Psoas muscle (tissue), 8 donors: ENCODE results near the gene SEPTIN8. TPM values are rescaled to one million over a fixed set of nuclear protein-coding genes. Genes with fewer than 3 reads are reported as not detected.
A peak's percentile ranks its signal among the peaks of the same experiment; 100 is the strongest.

Source experiments
- ATAC-seq, 4 donors: fragments of 200-7000 bp; cut with Tn5 transposase; one replicate each; pipeline ENCODE4 v1.9.1; 2020; ENCODE audit warnings: moderate library complexity in 3 of 4, mild to moderate bottlenecking in 2 of 4
- DNase-seq, 2 donors: peaks; one replicate each; pipeline ENCODE4 v3.0.0-alpha.2; 2020
- H3K27ac ChIP-seq: fragments of 200-600 bp; one replicate; pipeline ENCODE4 v1.8.0; 2022
- H3K27me3 ChIP-seq, 3 donors: fragments of 200-600 bp in 1 of 3; one replicate each; pipeline versions ENCODE4 v1.6.1 to v1.8.0; 2013 to 2022; ENCODE audit warnings: low read length in 2 of 3, mild to moderate bottlenecking in 2 of 3, moderate library complexity in 1 of 3; ENCODE audit not compliant: insufficient read depth in 3 of 3
- H3K36me3 ChIP-seq, 2 donors: fragments of 200-600 bp in 1 of 2; one replicate each; pipeline versions ENCODE4 v1.6.1 to v1.8.0; 2013 to 2022; ENCODE audit warnings: low read depth in 1 of 2, mild to moderate bottlenecking in 1 of 2, moderate library complexity in 1 of 2; ENCODE audit not compliant: insufficient read depth in 1 of 2
- H3K4me1 ChIP-seq: fragments of 200-600 bp; one replicate; pipeline ENCODE4 v1.8.0; 2022
- H3K4me3 ChIP-seq: fragments of 200-600 bp; one replicate; pipeline ENCODE4 v1.8.0; 2022; ENCODE audit warnings: mild to moderate bottlenecking
- H3K9me3 ChIP-seq: fragments of 200-600 bp; one replicate; pipeline ENCODE4 v1.8.0; 2022
- CTCF ChIP-seq: fragments of 200-600 bp; IDR thresholded peaks from one replicate; pipeline ENCODE4 v1.8.0; 2022; ENCODE audit warnings: antibody characterized with exemption
- WGBS, 3 donors: extraction: QIAGEN DNeasy Blood & Tissue Kit; methylation state at CpG; one replicate each; pipeline versions ENCODE4 v1.1.6 to v1.1.7; 2013; 5-methylcytosine and 5-hydroxymethylcytosine counted together
- intact Hi-C, 2 donors: fragments of 100-400 bp; cut with DNase I; formaldehyde crosslinking; loops; one replicate each; pipeline versions ENCODE4 v1.11.0 to v1.14.2; 2022
- polyA plus RNA-seq, 3 donors: library from polyadenylated mRNA; stranded (reverse); fragments of 200-250 nt; gene quantifications; one replicate each; pipeline ENCODE4 v1.2.3, GENCODE V29; 2013
- total RNA-seq, 4 donors: library from RNA; stranded (reverse); fragmentation: NEBNext Ultra II Directional in 2 of 4; extraction: Animal tissue kit (Norgen Biotek cat#: 25700) in 2 of 4; gene quantifications; one replicate each; pipeline versions ENCODE4 v1.2.1 to v1.2.4, GENCODE V29; 2021 to 2023
- donor health status: healthy with polysubstance abuse.
- donor health status: DM: no; HTN: no; CAD: no; lungs with moderate emphysema.
- donor health status: Bipolar disorder and iron deficiency.
- donor health status: healthy.
- donor health status: DM: yes; HTN: yes; CAD: no.
- donor health status: DM: no; HTN: no; CAD: no.
- donor health status: DM: no; HTN: no; CAD: no.
- donor health status: DM: yes; HTN: yes; CAD: no.

Gene SEPTIN8
- total and polyA plus RNA-seq, 7 donors, result 3.8 to 13.1 (median 9.2) TPM

DNA sequence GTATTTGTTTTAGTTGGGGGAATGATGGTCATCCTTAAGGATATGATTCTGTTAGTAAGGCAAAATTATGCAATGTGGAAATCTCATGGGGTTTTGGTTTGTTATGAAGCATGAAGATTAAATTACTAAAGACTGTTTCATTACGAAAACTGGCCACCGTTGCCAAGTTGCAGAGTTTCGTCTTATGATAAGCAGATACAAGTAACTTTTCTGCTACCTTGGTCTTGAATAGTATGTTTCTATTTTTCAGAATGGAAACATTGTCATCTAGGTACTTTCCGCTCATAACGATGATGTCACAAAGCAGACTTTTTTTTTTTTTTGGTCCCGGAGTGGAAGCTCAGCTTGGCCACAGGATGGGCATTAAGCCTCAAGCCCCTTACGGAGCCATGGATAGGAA is 25.6 kb downstream of the SEPTIN8 start:
- Histone ChIP-seq H3K27me3 (peaks cover 0 to 24% (median 13%) of the 10 kb centered on the region in 3 donors), H3K9me3 (no peaks in the 10 kb centered on the region), H3K36me3 (no peaks in the 10 kb centered on the region), H3K27ac (no peak overlapping the region), H3K4me1 (peaks cover 9% of the 10 kb centered on the region), H3K4me3 (no peak overlapping the region)
- 47 to 68% (median 54%) methylated on average over 7 of the region's 7 CpGs for WGBS, 3 donors
- no peak for TF ChIP-seq CTCF
- DNase-seq (peak; percentile 52 to 68), ATAC-seq (peak in 1 of 4 donors; percentile 52)
- intact Hi-C loops, result loop anchor here in 1 of 2 donors (5.0 kb wide), 1 partner anchor 66 kb away; no protein-coding TSS in a partner anchor

- ATAC-seq, result no peak
- Histone ChIP-seq H3K27me3 (peaks cover 0 to 32% (median 13%) of the 10 kb centered on the region in 3 donors), H3K36me3 (no peaks in the 10 kb centered on the region), H3K27ac (no peak overlapping the region), H3K9me3 (no peaks in the 10 kb centered on the region), H3K4me3 (no peak overlapping the region), H3K4me1 (peaks cover 9% of the 10 kb centered on the region)
- TF ChIP-seq CTCF, result no peak
- DNase-seq, result no peak
- 73 to 84% (median 82%) methylated on average over 10 of the region's 10 CpGs for WGBS, 3 donors
- intact Hi-C loops, result loop anchor here in 1 of 2 donors (5.0 kb wide), 1 partner anchor 67 kb away; no protein-coding TSS in a partner anchor
Measured at GRCh38 chr5:132750471-132751230, 26.4 kb downstream of the SEPTIN8 start.

DNA sequence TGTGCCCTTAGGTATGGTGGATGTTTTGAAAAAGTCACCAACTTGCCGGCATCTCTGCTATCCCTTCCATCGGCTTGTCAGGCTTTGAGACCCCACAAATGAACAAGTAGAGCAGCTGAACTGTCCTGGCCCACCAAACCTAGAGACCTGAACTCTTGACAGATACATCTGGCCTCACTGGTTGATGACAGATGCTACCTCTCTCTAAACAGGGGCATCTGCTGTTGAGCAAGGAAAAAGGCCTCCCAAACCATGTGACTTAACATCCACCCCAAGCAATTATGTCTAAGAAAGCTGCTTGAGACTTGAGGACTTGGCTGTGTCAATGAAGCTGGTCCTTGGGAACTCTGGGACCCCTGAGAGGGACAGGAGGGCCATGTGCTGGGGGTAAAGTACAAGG is 27.5 kb downstream of the SEPTIN8 start:
- no peak for TF ChIP-seq CTCF
- Histone ChIP-seq H3K4me1 (peaks cover 9% of the 10 kb centered on the region), H3K9me3 (no peaks in the 10 kb centered on the region), H3K4me3 (no peak overlapping the region), H3K27ac (no peak overlapping the region), H3K36me3 (no peaks in the 10 kb centered on the region), H3K27me3 (peaks cover 0 to 41% (median 13%) of the 10 kb centered on the region in 3 donors)
- DNase-seq (no peak), ATAC-seq (no peak)
- 93 to 97% (median 94%) methylated on average over 2 of the region's 2 CpGs for WGBS, 3 donors
- intact Hi-C loops, result no loop called here

- 89 to 91% (median 90%) methylated on average over 10 of the region's 10 CpGs for WGBS, 3 donors
- no peak overlapping the region for H3K4me3 ChIP-seq
- no peak for DNase-seq
- no peaks in the 10 kb centered on the region for H3K9me3 ChIP-seq
- no peak for ATAC-seq
- TF ChIP-seq CTCF, result no peak
- H3K36me3 ChIP-seq, result no peaks in the 10 kb centered on the region
- H3K27me3 ChIP-seq, result peaks cover 0 to 51% (median 13%) of the 10 kb centered on the region in 3 donors
- peaks cover 9% of the 10 kb centered on the region for H3K4me1 ChIP-seq
- intact Hi-C loops, result no loop called here
- H3K27ac ChIP-seq, result no peak overlapping the region
Measured at GRCh38 chr5:132748522-132749000, 28.5 kb downstream of the SEPTIN8 start.
